ENCODE results near the gene PPP1R9A.

- TF ChIP-seq ZZZ3 (IDR thresholded peaks at IDR 0.05; ENCODE audit: control insufficient read depth, insufficient read length, low read depth) (no peak), CHD2 (IDR thresholded peaks at IDR 0.05; ENCODE audit: borderline replicate concordance, low read depth, low read length) (no peak)
- TF ChIP-seq, protein P1, sequence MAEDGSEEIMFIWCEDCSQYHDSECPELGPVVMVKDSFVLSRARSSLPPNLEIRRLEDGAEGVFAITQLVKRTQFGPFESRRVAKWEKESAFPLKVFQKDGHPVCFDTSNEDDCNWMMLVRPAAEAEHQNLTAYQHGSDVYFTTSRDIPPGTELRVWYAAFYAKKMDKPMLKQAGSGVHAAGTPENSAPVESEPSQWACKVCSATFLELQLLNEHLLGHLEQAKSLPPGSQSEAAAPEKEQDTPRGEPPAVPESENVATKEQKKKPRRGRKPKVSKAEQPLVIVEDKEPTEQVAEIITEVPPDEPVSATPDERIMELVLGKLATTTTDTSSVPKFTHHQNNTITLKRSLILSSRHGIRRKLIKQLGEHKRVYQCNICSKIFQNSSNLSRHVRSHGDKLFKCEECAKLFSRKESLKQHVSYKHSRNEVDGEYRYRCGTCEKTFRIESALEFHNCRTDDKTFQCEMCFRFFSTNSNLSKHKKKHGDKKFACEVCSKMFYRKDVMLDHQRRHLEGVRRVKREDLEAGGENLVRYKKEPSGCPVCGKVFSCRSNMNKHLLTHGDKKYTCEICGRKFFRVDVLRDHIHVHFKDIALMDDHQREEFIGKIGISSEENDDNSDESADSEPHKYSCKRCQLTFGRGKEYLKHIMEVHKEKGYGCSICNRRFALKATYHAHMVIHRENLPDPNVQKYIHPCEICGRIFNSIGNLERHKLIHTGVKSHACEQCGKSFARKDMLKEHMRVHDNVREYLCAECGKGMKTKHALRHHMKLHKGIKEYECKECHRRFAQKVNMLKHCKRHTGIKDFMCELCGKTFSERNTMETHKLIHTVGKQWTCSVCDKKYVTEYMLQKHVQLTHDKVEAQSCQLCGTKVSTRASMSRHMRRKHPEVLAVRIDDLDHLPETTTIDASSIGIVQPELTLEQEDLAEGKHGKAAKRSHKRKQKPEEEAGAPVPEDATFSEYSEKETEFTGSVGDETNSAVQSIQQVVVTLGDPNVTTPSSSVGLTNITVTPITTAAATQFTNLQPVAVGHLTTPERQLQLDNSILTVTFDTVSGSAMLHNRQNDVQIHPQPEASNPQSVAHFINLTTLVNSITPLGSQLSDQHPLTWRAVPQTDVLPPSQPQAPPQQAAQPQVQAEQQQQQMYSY (CRISPR knock-in tag; IDR thresholded peaks at IDR 0.05), result no peak
Measured at GRCh38 chr7:95250571-95250970, 343.2 kb downstream of the PPP1R9A start.

Measured in GM12878 (cell line).